HuH-7 (cell line): Measurements from ENCODE around the gene TLN1.
A peak's percentile ranks its signal among the peaks of the same experiment; 100 is the strongest.

Source experiments
- DNase-seq: peaks from one replicate; pipeline ENCODE4 v3.0.0; 2011; ENCODE audit warnings: low spot score

The TLN1 gene

GRCh38 chr9:35755071-35755470, 23.1 kb upstream of the TLN1 start:
- no peak for DNase-seq

DNA sequence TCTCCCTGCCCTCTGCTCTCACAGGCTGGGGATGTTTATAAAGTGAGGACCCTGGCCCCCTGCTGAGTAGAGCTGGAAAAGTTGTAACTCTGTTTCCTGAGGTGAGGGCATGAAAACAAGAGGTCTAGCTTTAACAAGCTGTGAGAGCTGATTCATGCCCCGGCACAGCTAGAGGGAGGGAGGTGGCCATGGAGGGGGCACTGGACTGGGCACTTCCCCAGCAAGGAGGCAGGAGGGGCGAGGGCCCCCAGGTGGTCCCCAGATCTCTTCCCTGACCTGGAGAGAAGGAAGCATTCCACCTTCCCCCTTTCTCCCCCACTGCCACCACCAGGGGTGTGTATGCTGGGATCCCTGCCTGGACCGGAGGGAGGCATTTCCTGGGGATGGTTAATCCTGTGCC, 22.3 kb upstream of the TLN1 start, which contains the start of gene MSMP:
TSS of gene MSMP (minus strand) at position 13 of the 400 bp plus-strand sequence. CDS start 147 bp downstream, outside the sequence.
- DNase-seq, result no peak

GRCh38 chr9:35753466-35753865, 21.5 kb upstream of the TLN1 start:
- no peak for DNase-seq

DNA sequence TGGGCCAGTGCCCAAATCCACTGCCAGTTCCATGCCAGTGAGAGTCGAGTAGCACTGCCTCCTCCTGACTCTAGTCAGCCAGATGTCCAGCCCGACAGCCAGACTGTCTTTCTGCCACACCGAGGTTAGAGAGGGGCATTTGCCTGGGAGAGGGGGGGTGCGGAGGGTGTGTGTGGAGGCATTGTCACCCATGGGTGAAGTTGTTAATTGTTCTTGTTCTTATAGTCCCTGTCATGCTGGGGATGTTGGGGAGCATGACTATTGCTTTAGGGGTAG, 18.2 kb upstream of the TLN1 start:
- no peak for DNase-seq

- DNase-seq, result no peak
Observed at GRCh38 chr9:35749515-35750255, 17.7 kb upstream of the TLN1 start.

DNA sequence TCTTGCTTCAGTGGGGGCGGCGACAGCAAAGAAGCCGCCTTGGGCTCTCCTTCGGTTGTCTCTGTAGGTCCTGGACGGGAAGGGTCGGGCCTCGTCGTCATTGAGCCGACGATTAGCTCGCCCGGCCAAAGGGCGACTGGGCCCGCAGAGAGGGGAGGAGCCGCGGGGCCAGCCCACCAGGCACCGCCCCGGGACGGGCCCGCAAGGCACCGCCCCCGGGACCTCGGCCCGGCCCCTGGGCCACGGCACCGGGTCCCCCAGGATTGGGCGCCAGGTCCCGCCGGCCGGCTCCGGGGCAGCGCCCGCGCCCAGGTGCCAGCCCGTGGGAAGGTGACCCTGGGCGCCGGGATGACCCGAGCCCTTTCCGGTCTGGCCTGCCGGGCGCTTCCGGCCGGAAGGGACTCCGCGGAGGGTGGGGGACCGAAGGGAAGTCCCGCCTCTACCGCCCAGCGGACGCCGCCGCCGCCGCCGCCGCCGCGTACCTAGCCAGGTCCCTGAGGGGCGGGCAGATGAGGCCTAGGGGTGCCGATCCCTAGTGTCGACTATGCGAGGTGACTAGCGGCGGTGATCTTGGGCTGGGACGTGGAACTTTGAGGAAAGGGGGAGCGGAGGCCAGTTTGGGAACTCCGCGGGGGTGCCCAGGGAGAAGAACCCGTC, 17.0 kb upstream of the TLN1 start, which contains the start of the genes GBA2 and RGP1:
TSS of gene GBA2 (minus strand) at position 371 of the 657 bp plus-strand sequence. CDS start 524 bp downstream, outside the sequence.
TSS of gene RGP1 (plus strand) at position 430 of the 657 bp plus-strand sequence. CDS start 469 bp downstream, outside the sequence.
- peak; percentile 82 for DNase-seq

DNA sequence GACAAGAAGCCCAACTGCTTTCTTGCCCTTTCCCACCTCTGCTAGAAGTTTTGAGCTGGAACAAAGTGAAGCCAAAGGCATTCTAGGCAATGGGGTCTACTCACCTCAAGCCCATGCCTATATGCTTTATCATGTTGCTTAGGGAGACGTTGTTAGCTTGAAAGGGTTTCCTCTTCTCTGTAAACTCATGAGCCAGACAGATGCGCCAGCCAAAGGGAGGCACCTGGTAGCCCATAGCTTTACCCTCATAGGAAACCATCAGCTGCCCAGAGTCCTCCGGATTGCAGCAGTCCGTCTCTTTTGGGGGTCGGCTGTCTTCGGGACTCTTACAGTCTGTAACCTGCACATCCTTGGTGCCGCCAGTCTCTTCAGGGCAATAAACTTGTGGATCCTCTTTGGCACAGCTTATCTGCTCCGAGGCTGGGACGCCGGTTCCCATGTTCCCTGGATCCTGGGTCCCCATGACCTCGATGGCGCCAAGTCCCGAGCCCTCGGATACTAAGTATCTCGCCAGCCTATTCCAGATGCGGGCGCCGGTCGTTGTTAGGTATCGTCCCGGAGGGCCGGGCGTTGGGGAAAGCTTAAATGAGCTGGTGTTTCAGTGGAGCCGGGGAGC, 16.4 kb upstream of the TLN1 start:
- DNase-seq, result no peak

- DNase-seq, result no peak
Observed at GRCh38 chr9:35746583-35746982, 14.6 kb upstream of the TLN1 start.

DNA sequence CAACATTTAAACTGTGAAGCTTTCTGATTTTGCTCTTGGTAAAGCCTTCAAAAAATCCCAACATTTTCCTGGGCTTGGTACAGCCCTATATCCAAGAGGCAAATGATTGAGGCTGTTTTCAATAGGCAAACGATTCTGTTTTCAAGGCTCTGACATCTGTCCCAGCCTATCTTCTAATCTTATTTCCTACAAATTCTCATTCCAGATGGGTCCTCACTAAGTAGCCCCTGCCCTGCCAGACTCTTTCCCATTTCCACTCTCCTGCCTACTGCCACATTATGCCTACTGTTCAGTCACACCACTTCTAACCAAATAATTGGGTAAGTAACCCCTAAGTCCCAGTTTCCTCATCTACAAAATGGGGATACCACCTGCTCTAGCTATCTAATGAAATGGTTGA, 13.6 kb upstream of the TLN1 start:
- no peak for DNase-seq

- no peak for DNase-seq
Observed at GRCh38 chr9:35743880-35744518, 12.0 kb upstream of the TLN1 start.

DNA sequence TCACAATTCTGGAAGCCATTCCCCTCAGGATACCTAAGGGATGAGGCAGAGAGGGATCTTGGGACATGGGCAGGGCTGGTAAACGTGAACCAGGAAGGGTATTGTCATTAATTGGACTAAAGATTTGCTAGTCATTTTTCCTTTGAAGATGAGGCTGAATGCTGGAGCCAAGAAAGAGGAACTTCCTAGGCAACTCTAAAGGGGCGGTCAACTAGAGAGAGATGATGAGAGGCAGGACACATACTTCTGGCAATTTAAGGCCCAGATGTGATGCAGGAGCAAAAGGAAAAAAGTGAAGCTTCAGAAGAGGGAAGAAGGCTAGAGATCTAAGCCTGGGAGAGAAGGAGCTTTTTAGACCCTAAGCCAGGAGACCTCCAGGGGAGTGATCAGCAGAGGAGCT, 11.5 kb upstream of the TLN1 start:
- DNase-seq, result no peak

DNA sequence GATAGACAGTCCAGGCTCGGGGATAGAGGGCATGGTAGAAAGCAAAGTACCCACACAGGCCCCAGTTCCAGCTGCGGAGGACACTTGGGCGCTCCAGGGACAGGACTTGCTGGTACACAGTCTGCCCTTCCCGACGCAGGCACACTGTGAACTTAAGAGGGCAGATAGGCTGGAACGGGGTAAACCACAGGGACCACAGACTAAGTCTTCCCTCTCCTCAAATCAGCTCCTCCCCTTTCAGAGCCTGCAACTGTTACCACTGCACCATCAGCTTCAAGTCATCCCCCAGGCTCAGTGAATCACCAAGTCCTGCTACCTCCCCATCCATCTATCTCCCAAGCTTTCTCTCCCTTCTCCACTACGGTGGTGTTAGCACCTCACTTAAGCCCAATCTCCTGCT, 9.7 kb upstream of the TLN1 start:
- no peak for DNase-seq

- no peak for DNase-seq
Observed at GRCh38 chr9:35740243-35740642, 8.2 kb upstream of the TLN1 start.

DNA sequence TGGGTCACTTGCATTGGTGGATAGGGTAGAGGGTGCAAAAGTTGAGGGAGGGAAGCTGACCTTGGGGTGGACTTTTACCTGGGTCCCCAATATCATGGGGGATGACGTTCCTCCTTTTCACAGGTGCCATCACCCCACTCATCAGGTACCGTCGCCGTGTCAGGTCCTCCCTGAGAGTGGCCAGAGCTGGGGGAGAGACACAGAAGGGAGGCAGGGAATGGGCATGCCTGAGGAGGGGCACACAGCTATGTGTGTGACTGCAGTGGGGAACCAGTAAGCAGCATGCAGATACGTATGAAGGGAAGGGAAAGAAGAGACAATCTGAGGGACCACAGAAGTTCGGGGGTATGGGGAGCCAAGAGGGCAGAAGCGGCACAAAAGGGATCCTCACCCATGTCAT, 6.9 kb upstream of the TLN1 start:
- DNase-seq, result no peak

GRCh38 chr9:35738186-35738585, 6.2 kb upstream of the TLN1 start:
- no peak for DNase-seq

GRCh38 chr9:35737143-35737542, 5.1 kb upstream of the TLN1 start:
- no peak for DNase-seq

GRCh38 chr9:35736201-35736633, 4.2 kb upstream of the TLN1 start:
- peak; percentile 69 for DNase-seq

GRCh38 chr9:35734096-35734495, 2.1 kb upstream of the TLN1 start:
- no peak for DNase-seq

GRCh38 chr9:35732800-35733541, 976 bp upstream of the TLN1 start:
- DNase-seq, result peak; percentile 52

GRCh38 chr9:35731415-35732184, 395 bp downstream of the TLN1 start:
- DNase-seq, result no peak

DNA sequence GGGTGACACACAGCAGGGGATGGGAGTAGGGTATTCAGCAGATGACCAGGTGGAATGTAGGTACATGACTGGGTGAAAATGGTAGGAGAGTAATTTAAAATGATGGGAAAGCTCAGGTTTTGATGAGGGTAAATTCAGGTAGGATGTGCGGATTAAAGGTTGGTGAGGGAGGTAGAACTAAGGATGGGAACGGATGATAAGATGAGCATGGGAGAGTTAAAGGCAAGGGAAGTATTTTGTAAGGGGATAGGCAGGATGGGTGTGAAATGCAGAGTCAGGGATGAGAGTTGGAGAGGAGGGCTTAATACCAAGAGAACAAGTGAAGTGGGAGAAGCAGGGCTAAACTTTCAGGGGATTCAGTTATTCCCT, 1.5 kb downstream of the TLN1 start:
- no peak for DNase-seq
